ENCODE results near the gene CLASP1.

DNA sequence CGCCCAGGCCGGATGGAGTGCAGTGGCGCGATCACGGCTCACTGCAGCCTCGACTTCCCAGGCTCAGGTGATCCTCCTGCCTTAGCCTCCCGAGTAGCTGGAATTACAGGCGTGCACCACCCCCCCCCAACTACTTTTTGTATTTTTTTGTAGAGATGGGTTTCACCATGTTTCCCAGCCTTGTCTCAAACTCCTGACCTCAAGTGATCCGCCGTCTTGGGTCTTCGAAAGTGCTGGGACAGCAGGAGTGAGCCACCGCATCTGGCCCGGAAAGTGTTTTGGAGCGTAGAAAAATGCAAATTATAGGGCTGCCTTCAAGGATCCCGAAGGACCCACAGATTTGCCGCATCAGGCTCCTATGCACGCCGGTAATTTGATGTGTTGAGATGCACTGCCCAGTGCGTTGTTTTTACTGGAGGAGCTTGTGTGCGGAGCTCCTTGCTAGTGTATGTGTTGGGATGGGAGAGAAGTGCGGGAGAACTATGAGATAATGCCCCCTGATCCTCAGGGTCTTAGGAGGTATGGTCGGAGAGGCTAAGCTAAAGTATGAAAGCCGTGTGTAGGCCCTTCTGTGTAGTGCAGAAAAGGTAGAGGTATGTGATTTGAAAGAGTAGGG lies 1.2 kb upstream of the CLASP1 start:
- TF ChIP-seq, protein P1, sequence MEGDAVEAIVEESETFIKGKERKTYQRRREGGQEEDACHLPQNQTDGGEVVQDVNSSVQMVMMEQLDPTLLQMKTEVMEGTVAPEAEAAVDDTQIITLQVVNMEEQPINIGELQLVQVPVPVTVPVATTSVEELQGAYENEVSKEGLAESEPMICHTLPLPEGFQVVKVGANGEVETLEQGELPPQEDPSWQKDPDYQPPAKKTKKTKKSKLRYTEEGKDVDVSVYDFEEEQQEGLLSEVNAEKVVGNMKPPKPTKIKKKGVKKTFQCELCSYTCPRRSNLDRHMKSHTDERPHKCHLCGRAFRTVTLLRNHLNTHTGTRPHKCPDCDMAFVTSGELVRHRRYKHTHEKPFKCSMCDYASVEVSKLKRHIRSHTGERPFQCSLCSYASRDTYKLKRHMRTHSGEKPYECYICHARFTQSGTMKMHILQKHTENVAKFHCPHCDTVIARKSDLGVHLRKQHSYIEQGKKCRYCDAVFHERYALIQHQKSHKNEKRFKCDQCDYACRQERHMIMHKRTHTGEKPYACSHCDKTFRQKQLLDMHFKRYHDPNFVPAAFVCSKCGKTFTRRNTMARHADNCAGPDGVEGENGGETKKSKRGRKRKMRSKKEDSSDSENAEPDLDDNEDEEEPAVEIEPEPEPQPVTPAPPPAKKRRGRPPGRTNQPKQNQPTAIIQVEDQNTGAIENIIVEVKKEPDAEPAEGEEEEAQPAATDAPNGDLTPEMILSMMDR (IDR thresholded peaks at IDR 0.05), result no peak
- TF ChIP-seq EP300 (IDR thresholded peaks at IDR 0.05) (no peak), POLR2AphosphoS5 (IDR thresholded peaks at IDR 0.05) (no peak)

Data from sigmoid colon (tissue), 4 donors.